ENCODE measurements around the gene KIF16B.

DNA sequence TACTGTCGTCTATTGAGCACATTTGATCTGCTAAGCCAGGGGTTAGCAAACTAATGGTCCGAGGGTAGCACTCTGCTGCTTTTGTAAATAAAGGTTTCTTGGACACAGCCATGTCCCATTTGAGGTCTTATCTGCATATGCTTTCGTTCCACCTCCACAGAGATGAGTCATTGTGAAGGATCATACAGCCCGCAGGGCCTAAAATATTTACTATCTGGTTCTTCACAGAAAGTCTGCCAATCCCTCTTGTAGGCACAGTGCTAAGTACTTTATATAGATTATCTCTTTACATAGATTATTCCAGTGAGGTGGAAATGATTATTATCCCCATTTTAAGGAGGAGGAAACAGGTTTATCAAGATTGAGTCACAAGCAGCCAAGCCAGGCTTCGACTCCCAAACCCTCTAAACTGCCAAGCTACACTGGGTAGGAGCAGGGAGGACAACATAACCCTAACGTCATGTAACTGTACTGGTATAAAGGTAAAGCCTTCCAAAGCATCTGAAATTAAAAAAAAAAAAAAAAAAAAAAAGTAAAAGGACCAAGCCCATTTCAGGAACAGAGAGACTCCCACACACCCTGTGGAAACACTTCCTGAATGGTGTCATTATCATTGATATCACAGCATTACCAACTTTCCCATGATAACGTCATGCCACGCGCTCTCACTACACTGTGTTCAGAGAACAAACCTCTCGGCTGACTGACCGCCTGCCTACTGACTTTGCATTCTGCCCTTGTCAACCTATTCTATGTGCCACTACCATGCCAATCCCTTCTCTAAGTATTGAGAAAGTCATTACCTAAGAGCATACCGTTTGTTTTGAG lies 101.0 kb downstream of the KIF16B start:
- TF ChIP-seq, protein P1, sequence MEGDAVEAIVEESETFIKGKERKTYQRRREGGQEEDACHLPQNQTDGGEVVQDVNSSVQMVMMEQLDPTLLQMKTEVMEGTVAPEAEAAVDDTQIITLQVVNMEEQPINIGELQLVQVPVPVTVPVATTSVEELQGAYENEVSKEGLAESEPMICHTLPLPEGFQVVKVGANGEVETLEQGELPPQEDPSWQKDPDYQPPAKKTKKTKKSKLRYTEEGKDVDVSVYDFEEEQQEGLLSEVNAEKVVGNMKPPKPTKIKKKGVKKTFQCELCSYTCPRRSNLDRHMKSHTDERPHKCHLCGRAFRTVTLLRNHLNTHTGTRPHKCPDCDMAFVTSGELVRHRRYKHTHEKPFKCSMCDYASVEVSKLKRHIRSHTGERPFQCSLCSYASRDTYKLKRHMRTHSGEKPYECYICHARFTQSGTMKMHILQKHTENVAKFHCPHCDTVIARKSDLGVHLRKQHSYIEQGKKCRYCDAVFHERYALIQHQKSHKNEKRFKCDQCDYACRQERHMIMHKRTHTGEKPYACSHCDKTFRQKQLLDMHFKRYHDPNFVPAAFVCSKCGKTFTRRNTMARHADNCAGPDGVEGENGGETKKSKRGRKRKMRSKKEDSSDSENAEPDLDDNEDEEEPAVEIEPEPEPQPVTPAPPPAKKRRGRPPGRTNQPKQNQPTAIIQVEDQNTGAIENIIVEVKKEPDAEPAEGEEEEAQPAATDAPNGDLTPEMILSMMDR (conservative IDR thresholded peaks at IDR 0.05; ENCODE audit: low read depth, low read length), result no peak
- TF ChIP-seq EZH2 (IDR thresholded peaks at IDR 0.05; ENCODE audit: low read length, unreplicated experiment) (no peak), EZH2phosphoT487 (IDR thresholded peaks at IDR 0.05; ENCODE audit: borderline replicate concordance, low read length) (no peak)

Data from PC-3 (cell line).